ENCODE results near the gene ATG7.

Gene ATG7

DNA sequence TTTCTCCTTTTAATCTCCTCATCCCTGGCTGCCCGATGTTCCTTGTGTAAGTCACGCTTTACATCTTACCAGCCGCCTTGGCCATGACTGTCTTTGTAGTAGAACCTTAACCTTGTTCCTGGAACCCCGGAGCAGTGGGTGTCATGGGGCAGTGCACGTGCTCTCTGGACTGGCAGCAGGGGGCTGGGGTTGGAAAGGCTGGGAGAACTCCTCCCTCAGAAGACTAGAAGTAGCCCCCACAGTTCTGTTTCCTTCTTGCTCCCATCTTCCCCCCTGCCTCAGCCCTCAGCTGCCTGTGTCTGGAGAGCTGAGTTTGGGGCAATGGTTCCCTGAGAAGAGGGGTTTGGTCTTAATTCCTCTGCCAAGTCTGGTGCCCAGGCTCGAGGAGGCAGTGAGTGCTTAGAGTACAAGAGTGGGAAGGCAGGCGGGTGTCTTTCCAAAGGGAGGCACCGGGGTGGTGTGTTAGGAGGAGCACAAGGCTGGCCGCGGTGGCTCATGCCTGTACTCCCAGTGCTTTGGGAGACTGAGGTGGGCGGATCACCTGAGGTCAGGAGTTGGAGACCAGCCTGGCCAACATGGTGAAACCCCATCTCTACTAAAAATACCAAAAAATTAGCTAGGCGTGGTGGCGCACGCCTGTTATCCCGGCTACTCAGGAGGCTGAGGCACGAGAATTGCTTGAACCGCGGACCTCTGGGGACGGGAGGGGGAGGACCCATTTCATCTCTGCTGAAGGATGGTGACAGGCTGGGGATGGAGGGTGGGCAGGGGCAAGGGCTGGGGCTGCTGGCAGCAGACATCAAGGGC is 271.1 kb downstream of the ATG7 start:
- no peak for DNase-seq

DNA sequence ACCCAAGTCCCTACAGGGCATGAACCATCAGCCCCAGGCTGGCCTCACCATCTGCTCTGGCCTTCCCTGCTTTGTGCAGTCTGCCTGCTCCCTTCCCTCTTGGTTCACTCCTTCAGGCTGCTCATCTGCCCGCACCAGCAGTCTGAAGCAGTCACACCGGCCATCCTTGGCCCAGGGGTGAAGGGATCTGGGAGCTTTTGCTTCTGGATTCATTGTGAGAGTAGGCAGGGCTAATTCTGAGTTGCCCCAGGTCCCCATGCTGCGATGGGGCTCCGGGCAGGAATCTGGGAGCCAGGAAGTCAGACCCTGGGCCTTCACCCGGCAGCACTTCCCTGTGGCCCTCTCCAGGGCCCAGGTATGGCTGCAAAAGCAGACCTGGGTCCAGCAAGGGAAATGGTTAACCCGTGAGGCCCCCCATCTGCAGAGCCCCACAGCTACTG is 271.8 kb downstream of the ATG7 start:
- no peak for DNase-seq

DNA sequence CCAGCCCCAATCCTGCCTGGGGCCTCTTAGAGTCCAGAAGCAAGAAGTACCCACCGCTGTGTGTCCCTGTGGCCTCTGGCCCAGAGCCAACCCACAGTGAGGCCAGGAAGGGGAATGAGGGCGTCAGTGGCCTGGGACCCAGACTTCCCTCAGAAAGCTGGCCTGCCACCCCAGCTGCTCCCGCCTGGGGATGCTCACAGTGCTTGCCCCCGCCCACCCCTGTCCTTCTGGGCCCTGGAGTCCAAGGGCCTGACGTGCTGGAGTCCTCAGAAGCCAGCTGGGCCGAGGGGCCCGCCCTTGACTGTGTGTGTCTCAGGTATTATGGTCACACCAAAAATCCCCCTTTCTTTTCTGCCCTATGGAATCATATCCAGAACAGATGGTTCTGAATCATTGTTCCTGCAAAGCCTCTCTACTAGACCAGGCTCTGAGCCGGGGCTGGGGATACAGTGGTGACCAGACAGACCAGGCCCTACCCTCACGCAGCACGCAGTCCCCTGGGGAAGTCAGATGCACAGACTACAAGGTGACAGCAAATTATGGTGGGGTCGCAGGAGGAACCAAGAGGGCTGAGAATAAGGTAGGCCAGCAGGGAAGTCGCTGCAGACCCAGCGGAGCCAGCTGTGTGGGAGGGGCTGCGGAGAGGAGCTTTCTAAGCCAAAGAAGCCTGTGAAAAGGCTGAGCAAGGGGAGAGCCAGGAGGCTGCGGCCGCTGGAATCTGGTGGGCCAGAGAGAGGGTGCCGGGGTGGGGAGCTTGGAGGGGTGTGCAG is 272.4 kb downstream of the ATG7 start:
- no peak for DNase-seq

DNA sequence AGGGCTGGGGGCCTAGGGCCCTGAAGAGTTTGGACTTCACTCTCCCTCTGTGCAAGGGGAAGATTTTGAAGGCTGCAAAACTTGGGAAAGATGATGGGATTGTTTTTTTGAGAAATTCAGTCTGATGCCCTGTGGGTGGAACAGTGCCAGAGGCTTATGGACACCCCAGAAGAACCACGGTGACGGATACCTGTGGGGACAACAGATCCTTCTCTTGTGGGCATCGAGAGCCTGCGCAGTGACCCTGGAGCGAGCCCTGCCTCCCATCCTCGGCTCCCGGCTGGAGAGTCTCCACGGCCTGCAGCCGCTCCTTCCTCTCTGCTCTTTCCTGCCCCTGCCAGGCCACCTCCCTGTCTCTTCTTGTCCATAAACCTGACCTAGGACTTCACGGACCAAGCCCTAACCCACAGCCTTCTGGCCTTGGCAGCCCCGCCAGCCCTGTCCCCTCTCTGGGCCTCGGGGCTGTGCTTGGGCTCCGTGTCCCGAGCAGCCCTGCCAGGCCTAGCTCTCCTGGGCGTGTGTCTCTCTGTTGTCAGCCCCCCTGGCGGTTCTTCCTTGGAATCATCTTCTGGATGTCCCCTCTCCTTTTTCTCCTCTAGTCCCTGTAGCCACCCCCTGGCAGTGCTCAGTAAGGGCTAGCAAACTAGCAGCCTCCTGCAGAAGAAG is 273.1 kb downstream of the ATG7 start:
- DNase-seq: no peak

DNA sequence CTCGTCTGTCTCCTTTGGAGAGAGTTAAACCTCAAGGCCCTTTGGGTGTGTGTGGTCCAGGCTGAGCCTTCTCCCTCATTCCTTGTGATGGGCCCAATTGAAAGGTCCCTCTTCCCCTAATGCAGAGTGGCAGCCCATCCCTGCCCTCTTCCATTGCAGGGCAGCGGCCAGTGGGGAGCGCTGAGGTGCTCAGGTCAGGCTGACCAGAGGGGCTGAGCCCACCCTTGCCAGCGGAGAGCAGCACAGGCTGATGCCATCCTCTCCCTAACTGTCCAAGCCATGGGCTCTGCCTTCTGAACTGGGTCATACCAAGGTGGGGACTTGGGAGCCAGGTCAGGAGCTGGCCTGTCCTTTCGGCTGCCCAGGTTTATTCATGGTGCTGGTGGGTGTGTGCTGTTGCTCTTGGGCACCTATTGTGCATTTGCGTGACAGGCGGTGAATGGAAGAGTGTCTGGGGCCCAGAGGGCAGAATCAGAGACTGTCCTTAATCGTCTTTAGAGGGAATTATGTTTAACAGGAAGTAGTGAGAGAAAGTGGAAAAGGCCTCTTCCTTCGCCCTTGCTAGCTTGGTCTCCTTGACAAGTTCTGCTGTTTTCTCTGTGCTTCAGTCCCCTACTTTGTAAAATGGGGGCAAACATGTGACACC is 274.6 kb downstream of the ATG7 start:
- DNase-seq: no peak

DNA sequence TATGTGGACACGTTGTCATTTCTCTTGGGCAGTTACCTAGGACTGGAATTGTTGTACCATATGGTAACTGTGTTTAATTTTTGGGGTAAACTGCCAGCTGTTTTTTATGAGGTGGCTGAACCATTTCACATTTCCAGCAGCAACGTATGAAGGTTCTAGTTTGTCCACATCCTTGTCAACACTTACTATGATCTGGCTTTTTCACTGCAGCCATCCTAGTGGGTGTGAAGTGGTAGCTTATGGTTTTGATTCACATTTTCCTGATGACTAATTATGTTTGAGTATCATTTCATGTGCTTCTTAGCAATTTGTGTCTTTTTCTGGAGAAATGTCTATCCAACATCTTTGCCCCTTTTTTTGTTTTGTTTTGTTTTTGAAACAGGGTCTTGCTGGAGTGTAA is 275.3 kb downstream of the ATG7 start:
- DNase-seq: no peak

DNA sequence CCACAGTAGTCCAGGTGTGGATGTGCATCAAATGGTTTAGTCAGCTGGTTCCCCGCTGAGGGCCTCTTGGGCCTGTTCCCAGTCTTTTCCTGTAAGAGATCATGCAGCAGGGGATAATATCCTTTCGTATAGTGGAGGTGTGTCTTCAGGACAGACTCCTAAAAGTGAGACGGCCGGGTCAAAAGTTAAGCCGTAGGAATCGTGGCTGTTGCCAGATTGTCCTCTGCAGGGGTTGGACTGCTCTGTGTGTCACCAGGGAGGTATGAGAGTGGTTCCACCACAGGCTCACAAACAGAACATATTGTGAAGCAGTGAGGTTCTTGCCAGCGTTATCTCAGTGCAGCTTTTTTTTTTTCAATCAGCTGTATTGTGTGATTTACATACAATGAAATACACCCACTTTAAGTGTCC is 276.5 kb downstream of the ATG7 start:
- DNase-seq: no peak

DNA sequence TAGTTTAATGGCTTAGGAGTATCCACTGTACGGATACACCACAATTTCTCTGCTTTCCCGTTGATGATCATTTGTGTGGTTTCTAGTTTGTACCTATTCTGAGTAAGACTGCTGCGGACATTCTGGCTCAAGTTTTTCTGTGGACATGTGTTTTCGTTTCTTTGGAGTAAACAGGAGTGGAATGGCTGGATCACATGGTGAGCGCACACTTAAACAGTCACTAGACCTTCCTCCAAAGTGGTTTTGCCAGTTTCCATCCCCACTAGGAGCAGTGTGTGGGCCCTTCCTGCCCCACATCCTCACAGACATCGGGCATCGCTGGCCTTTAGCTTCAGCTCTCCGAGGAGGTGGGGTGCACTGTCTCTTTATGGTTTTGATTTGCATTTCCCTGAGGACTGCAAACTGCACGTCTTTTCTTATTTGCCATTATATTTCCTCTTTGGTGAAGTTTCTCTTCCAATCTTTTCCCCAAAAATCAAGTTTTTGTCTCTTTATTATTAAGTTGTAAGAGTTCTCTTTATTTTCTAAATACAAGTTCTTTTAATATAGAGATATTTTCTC is 277.5 kb downstream of the ATG7 start:
- DNase-seq: no peak

DNA sequence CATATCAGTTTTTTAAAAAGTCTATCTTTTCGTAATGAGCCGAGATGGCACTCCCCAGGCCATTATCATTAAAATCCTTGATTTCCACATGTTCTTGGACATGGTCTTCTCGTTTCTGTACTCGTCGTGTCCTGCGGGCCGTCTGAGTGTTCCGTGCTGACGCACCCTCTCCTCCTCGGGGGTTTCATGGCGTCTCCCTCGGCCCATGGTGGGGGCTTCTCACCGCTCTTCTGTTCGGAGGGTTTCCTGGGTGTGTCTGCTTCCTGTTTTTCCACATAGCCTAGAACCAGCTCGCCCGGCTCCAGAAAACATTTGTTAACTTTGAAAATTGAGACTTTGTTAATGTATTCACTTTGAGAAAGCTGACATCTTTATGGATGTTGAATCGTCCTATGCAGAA is 278.8 kb downstream of the ATG7 start:
- no peak for DNase-seq

DNA sequence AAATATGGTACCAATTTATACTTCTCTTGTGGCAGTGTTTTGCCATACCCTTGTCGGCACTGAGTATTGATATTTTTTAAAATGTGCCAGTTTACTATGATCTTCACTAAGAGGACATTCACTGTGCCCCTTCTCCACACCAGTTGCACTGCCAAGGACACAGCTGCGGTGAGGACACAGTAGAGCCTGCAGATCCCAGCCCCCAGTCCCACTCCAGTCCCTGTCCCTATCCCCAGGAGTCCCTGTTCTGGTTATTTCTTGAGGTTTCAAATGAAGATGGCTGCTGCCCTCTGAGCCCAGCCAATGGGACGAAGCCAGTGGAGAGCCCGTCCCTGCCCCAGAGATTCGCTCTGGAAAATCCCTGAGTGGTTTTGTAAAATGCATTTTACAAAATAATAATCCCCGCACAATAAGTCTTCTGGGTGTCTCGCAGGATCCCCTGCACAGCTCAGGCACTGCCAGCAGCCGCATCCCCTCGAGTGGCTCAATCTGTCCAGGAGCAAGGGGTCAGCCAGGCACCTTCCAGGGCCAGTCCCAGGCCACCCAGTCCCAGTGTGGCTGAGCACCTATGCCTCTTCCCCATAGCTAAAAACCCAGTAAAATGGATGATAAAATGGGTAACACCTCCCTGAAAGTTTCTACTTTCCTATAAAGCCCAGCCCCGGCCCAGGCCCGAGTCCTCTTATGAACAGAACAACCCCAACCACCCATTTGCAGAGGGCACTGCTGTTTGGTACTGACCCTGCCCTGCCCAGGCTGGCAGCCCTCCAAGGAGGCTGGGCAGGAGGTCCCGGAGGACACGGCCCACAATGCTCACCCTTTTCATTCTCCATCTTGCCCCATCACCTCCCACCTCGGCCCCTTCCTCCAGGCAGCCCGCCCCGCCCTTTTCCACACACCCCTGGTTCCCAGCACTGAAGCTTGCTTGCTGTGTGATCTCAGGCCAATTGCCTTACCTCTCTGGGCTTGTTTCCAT is 280.4 kb downstream of the ATG7 start:
- DNase-seq: no peak

DNA sequence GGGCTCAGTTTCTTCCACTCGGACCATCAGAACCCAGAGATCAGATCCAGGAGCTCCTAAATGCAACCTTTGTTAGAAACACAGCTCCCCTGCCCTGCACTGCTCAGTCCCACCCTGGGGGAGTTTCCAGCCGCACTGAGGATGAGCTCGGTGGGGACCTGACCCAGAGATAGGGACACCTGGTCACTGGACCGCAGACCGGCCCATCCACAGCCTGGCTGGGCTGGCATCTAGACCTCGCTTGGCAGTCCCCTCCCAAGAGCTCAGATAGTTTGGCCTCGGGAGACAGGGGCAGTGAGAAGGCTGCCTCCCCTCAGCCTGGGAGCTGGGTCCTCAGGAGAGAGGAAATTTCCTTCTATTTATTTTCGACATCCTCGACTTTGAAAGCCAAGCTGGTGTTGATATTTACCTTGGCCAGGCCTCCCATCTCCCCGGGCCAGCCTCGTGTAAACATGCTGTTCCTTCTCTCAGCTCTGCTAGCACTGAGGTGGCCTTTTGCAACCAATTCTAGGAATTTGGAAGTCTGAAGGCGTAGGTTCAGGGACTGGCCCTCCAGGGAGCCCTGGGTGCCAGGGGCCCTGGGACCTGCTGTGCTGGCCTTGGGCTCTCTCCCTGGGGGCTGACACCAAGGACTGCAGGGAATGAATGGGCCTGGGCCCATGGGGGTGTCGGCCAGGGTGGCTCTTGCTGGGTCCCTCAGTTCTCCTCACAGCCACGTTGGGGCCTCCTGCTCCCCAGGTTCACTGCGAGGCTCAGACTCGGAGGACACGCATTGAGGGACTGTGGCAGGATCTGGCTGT is 281.4 kb downstream of the ATG7 start:
- DNase-seq: no peak

DNA sequence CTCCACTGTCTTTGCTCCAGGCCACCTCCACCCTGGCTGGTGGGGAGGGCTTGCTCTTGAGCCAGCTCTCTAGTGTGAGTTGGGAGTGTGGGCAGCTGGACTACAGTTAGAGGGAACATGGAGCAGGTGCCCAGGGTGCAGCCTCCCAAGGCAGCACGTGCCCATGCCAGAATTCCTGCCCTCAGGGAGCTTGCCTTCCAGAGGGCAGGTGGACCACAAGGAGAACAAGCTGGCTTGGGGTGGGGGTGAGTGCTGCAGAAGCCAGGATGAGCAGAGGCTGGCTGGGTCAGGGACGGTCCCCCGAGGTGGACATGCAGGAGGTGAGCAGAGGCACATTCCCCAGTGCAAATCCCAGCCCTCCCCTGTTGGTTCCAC is 282.0 kb downstream of the ATG7 start:
- DNase-seq: no peak

DNA sequence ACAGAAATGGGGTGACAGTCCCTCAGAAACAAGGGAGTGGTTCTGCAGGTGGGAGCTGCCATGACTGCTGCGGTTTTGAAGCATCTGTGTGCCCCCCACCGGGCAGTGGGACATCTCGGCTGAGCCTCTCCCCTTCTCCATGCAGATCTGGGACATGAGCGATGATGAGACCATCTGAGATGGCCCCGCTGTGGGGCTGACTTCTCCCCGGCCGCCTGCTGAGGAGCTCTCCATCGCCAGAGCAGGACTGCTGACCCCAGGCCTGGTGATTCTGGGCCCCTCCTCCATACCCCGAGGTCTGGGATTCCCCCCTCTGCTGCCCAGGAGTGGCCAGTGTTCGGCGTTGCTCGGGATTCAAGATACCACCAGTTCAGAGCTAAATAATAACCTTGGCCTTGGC is 282.5 kb downstream of the ATG7 start:
- no peak for DNase-seq

DNA sequence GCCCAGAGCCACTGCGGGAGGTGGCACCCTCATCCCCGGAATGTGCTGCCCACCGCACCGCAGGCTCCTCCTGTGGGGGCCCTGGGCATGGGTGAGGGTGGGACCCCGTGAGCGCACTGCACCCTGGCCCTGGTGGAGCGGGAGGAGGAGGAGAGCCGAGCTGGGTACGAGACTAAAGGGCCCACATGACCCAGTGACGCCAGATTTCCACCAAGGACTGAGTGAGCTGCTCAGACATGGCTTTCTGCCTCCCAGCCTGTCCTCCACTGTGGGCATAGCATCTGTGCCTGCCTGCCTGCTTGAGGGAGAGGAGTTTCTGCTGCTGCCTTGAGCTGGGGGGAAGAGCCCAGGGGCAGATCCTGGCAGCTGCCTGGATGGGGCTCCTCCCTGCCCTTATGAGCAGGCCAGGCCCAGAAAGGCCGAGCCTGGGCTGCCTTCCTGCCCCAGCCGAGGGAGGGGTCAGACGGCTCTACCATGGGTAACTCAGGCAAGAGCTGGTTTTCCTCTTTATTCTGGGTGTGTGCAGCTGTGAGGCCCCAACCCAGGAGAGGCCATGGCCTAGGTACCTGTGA is 283.1 kb downstream of the ATG7 start:
- DNase-seq: no peak

DNA sequence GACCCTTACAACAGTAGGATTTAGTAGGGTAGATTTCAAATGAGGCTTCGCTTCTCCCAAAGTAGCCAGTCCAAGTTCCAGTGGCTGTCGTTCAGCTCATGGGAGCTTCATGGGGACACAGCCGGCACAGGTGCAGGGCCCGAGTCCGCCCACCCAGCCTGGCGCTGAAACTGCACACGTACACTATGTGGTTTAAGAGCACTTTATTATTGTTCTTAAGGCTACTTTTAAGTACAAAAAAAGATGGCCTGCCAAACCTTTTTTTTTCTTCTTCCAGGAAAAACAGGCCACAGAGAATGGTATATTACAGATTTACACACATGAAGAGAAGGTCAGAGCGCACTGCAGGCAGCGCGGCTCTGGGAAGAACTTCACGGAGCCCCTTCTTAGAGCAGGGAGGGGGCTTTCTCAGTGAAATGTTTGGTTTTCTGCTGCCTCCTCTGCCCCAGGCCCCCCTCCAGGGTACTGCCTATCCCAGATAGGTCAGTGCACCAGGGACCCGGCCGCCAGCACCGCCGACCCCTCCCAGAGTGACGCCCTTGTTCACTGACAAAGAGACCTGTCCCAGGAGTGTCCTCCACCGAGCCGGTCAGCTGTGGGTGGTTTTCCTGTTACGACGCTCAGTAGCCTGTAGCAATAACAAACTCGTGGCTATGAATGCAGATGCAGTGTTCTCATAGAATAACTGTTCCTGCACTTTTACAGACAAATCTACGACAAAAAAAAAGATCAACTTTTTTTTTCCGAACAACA is 283.9 kb downstream of the ATG7 start:
- DNase-seq: no peak

DNA sequence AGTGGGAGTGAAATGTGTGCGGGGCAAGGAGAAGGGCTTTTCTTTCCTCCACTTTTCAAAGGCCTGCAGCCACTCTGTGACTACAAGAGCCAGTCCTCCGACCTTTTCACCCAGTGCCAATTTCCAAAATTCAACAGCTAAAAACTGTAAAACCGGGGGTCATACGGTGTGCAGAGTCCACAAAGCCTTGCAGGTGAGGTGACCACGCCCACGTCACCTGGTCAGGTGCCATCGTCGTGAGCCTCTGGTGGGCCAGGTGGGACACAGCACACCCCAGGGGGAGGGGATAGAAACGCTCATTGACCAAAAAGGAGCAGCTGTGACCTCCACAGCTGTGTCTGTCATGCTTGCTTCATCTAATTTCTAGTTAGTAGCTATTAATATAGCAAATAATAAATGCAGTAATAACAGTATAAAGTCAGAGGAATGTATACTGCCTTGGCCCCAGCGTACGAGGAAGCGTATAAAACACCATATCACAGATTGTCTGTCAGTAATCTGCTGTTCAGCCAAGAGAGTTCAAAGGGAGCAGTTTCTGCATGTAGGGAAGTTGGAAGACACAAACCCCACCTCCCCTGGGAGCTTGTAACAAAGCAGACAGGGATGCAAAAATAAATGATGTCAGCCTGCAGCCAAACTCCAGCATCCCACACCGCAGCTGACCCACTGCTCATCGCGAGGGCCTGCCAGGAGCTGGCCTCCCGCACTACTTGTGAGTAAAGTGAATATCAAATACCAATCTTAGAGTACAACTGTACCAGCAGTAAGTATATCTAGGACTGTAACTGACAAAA is 284.9 kb downstream of the ATG7 start:
- no peak for DNase-seq

DNA sequence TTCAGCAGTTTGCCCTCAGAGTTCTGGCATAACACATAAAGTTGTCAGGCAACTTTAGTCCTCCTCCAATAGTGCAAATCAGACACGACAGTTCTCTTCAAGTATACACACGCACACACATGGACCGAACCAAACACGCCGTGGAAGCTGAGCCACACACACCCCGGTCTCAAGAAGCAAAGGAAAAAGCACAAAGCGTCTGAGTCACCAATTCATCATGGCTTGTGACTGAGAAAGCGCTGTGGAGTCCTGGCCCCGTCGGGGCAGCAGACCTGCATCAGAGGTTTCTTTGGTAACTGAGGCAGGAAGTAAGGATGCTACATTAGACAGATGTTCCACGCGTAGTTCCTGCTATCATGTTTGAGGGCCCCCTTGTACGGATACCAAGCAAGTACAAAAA is 285.8 kb downstream of the ATG7 start:
- no peak for DNase-seq

DNA sequence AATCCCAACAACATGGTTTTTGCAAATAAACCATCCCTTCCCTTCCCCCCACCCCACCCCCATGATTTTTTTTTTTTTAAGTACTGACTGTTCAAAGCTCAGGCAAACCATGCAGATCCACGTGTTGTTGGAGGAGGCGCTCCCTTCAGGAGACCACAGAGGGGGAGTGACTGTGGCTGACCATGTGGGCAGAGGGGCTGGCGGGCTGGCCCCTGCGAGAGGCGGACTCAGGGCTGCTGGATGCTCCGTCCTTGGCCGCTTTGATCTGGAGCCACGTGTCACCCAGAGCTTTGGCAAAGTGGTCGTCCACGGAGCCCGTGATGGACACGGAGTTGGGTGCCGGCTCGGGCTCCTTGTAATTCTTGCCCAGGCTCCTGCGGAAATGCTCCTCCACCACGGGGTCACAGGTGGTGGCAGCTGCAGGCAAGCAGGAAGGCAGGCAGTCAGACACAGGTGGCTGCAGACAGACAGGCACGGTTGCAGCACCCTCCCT is 286.3 kb downstream of the ATG7 start:
- DNase-seq: no peak

Measured in NCI-H1930 (cell line).